ENCODE data around the gene PIWIL4. TPM values are rescaled to one million over a fixed set of nuclear protein-coding genes. Genes with fewer than 3 reads are reported as not detected.

Gene PIWIL4
- total and polyA plus RNA-seq, 8 donors = 1.3 to 7.5 (median 5.7) TPM

DNA sequence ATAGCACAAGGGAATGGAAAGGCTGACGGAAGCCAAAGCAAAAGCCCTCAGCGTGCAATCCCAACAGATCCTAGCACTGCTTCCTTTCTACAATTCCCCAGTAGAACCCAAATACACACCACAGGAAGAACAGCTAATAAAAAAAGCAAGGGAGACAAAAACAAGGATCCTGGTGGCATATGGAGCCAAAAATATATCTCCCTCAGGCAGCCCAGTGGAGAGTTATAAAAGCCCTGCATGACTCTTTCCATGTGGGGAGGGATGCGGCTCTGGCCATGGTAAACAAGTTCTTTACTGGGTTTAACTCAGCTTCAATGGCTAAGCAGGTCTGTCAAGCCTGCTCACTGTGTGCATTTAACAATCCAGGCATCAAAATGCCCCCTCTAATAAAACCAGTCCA lies 88.1 kb downstream of the PIWIL4 start:
- Histone ChIP-seq H3K4me1 (no peaks in the 10 kb centered on the region), H3K36me3 (no peaks in the 10 kb centered on the region), H3K9me3 (no peaks in the 10 kb centered on the region), H3K4me3 (no peak overlapping the region), H3K27me3 (no peaks in the 10 kb centered on the region), H3K27ac (no peak overlapping the region)
- intact Hi-C loops (cut with DNase I) = no loop called here
- TF ChIP-seq, protein P1, sequence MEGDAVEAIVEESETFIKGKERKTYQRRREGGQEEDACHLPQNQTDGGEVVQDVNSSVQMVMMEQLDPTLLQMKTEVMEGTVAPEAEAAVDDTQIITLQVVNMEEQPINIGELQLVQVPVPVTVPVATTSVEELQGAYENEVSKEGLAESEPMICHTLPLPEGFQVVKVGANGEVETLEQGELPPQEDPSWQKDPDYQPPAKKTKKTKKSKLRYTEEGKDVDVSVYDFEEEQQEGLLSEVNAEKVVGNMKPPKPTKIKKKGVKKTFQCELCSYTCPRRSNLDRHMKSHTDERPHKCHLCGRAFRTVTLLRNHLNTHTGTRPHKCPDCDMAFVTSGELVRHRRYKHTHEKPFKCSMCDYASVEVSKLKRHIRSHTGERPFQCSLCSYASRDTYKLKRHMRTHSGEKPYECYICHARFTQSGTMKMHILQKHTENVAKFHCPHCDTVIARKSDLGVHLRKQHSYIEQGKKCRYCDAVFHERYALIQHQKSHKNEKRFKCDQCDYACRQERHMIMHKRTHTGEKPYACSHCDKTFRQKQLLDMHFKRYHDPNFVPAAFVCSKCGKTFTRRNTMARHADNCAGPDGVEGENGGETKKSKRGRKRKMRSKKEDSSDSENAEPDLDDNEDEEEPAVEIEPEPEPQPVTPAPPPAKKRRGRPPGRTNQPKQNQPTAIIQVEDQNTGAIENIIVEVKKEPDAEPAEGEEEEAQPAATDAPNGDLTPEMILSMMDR (IDR thresholded peaks at IDR 0.05) = no peak
- ATAC-seq (no peak), DNase-seq (no peak)

DNA sequence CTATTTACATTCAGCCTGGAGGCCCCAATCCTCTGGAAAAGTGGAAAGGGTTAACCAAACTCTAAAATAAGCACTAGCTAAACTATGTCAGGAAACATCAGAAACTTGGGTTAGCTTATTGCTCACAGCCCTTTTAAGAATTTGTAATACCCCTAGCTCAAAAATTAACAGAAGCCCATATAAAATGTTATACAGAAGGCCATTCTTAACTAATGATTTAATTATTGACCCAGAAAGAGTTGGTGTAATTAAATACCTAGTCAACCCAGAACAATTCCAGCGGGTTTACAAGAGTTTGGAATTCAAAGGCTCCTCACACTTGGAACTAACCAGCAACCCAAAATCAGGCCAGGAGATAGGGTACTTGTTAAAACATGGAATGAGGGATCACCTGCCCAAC lies 88.8 kb downstream of the PIWIL4 start:
- Histone ChIP-seq H3K27me3 (no peaks in the 10 kb centered on the region), H3K9me3 (no peaks in the 10 kb centered on the region), H3K36me3 (no peaks in the 10 kb centered on the region), H3K4me1 (no peaks in the 10 kb centered on the region), H3K27ac (no peak overlapping the region), H3K4me3 (no peak overlapping the region)
- intact Hi-C loops (cut with DNase I) = no loop called here
- TF ChIP-seq, protein P1 (IDR thresholded peaks at IDR 0.05) = no peak
- no peak for ATAC-seq
- DNase-seq = no peak

DNA sequence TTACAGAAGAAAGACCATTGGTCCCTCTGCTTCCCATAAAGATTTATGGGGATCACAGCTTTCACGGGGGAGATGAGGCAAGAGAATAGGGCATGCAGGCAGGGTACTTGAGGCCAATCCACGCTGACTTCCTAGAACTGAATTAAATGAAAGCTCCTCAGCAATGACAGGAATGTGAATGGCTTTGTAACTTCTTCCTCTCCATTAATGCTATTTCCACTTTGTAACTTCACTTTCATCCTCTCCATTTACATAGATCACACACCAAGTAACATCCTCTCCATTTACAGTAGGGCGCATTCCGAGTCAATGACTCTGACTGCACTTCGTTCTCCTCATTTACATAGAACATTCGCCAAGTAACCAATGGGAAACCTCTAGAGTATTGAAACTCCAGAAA lies 89.8 kb downstream of the PIWIL4 start:
- DNase-seq (no peak), ATAC-seq (no peak)
- no peak overlapping the region for H3K4me3 ChIP-seq
- TF ChIP-seq, protein P1 (IDR thresholded peaks at IDR 0.05) = no peak
- no peaks in the 10 kb centered on the region for H3K4me1 ChIP-seq
- intact Hi-C loops (cut with DNase I) = no loop called here
- no peaks in the 10 kb centered on the region for H3K36me3 ChIP-seq
- no peaks in the 10 kb centered on the region for H3K9me3 ChIP-seq
- no peaks in the 10 kb centered on the region for H3K27me3 ChIP-seq
- H3K27ac ChIP-seq = no peak overlapping the region

DNA sequence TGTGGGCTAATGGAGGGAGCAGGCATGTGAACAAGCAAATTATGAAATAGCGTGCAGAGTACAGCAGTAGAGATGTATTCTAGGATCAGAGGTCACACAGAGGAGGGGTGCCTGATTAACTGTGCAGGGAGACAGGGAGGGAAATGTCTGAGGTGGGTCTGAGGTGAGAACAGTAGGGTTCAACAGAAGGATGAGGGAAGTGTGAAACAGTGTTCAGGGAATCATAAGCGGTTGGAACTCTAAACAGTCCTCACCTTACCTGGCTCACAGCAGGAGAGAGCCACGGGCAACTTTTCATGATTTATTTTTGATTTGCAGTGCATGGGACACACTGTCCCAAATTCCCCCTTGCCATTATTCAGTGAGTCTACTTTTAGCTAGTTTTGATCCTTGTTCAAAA lies 90.5 kb downstream of the PIWIL4 start:
- intact Hi-C loops (cut with DNase I) = no loop called here
- ATAC-seq (no peak), DNase-seq (no peak)
- H3K27me3 ChIP-seq = no peaks in the 10 kb centered on the region
- no peak overlapping the region for H3K27ac ChIP-seq
- H3K4me3 ChIP-seq = no peak overlapping the region
- TF ChIP-seq, protein P1 (IDR thresholded peaks at IDR 0.05) = no peak
- H3K9me3 ChIP-seq = no peaks in the 10 kb centered on the region
- no peaks in the 10 kb centered on the region for H3K36me3 ChIP-seq
- H3K4me1 ChIP-seq = no peaks in the 10 kb centered on the region

DNA sequence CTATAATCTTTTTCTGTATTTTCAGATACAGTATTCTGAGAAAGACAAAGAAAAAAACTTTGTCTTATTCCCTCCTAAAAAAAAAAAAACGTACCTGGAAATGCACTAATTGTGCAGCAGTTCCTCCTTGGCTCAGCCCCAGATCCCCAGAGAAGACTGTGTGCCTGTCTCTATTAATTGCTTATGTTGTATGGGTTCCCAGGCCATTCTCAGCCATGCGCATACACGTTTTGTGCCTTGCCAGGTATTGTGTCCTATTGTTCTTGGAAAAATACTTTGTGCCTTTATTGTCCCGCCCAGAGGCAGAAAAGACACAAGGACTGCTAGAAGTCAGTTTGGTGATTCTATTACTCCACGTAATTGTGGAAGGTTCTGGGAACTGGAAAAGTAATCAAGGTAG lies 91.2 kb downstream of the PIWIL4 start:
- no peak overlapping the region for H3K27ac ChIP-seq
- no peaks in the 10 kb centered on the region for H3K36me3 ChIP-seq
- no peak overlapping the region for H3K4me3 ChIP-seq
- TF ChIP-seq, protein P1 (IDR thresholded peaks at IDR 0.05) = no peak
- intact Hi-C loops (cut with DNase I) = no loop called here
- ATAC-seq (no peak), DNase-seq (no peak)
- H3K27me3 ChIP-seq = no peaks in the 10 kb centered on the region
- no peaks in the 10 kb centered on the region for H3K9me3 ChIP-seq
- H3K4me1 ChIP-seq = no peaks in the 10 kb centered on the region
